HG02884 (cell line): ENCODE data around the gene LENG1.
"Not testable (repeated sequence)": the region's sequence is repeated elsewhere in the genome, so short reads cannot be mapped to it uniquely, and the experiment has no call there.

Source experiments
- ATAC-seq: cut with Tn5 transposase; IDR thresholded peaks from one replicate; pipeline ENCODE4 v1.9.1; 2021; ENCODE audit warnings: mild to moderate bottlenecking, moderate library complexity; ENCODE audit not compliant: unreplicated experiment

Gene LENG1

DNA sequence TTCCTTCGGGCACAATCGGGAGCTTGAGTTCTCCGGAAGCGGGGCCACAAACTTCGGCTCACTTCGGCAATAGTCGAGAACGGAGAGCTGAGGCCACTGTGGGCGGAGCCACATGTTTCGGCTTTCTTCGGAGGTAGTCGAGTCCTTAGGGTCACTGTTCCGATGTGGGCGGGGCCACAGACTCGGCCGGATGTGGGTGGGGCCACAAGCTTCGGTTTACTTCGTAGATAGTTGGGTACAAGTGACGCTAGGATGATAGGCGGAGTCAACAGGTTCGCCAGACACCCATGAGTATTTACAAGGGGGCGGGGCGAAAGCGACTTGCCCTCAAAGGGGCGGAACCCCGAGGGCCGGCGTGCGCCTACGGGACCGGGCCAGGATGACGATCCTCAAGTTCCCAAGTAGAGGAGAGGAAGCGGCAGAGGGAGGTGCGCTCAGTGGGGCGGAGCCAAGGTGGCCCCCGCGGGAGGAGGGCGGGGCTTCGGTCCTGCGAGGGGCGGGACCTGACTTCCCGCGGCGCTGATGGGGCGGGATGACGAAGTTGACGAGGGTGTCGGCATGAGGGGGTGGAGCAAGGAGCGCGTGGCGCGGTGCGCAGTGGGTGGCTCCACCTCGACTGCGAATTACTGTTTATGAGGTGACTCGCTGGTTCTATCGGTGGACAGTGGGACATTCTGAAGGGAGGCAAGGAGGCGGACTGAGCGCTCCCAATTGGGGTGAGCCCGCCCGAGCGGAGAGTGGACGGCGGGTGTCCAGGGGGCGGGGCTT is 30.4 kb upstream of the LENG1 start:
- peak; percentile 47 for ATAC-seq

DNA sequence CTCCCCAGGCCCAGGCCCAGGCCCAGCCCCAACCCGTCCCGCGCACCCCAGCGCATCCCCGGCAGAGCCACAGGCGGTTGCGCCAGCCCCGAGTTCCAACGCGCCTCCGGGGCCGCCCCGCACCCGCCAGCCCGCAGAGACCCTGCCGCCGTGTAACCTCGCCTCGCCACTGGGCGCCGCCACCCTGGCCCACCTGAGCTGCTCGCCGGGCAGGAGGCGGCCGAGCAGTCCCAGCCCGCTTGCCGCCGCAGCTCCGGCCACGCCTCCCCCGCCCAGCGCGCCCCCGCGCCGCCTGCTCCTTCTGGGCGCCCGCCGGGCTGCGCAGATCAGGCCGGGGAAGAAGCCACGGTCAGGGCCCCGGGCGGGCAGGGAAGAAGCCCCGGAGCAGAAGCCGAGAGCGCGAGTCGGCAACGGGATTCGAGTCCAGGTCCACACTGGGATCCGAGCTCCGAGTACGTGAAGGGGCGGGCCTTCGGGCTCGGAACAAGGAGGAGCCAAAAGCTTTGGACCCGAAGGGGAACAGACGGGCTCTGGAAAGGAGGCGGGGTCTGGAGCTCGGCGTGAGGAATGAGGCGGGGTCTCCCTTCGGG is 29.7 kb upstream of the LENG1 start, which contains the start of gene MBOAT7:
TSS of gene MBOAT7 (minus strand) at position 436 of the 590 bp plus-strand sequence. CDS start 1,072 bp downstream, outside the sequence.
- peak; percentile 14 for ATAC-seq

DNA sequence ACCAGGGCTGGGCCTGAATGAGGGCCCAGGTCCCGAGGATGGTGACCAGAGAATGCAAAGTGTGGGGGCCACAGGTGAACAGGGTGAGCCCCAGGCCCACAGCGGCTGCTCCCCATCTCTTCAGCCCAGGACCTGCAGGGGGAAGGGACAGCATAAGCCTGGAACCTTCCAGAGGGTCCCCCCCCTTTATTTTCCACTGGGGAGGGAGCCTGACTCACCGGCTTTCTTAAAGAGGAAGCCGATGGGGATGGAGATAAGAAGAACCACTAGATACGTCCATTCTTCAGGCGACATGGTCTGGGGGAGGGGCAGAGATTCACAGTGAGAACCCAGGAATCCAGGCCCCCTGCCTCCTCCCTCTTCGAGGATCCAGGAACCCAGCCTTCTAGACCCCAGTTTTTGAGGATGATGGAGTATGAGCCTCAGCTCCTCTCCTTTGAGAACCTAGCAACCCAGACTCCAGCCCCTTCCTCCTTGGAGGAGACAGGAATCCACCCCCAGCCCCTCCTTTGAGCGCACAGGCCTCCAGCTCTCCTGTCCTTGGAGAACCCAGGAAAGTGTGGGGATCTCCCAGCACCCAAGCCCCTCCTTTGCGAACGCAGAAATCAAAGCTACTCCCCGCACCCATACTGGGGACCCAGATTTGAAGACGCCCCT is 28.8 kb upstream of the LENG1 start:
- ATAC-seq, result no peak

- no peak for ATAC-seq
These were observed 27.4 kb upstream of the LENG1 start for GRCh38 chr19:54186934-54187381.

GRCh38 chr19:54186351-54186750 is 26.8 kb upstream of the LENG1 start:
- ATAC-seq, result no peak

DNA sequence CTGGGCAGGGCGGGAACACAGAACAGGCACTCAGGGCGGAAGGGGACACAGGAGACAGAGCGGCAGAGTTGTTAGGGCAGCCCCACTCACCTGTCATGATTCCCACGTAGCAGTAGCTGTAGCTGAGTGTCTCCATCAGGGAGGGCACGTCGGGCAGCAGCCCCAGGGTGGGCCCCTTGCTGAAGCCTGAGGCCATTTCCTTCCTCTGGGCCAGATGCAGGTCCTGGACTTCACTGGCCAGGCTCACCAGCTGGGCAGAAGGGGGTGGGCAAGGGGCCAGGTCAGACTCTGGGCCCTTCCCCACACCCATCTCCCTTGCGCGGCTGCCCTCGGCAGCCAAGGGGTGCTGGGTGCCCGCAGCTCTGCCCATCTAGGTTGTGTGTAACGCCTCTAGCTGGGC is 23.9 kb upstream of the LENG1 start:
- no peak for ATAC-seq

DNA sequence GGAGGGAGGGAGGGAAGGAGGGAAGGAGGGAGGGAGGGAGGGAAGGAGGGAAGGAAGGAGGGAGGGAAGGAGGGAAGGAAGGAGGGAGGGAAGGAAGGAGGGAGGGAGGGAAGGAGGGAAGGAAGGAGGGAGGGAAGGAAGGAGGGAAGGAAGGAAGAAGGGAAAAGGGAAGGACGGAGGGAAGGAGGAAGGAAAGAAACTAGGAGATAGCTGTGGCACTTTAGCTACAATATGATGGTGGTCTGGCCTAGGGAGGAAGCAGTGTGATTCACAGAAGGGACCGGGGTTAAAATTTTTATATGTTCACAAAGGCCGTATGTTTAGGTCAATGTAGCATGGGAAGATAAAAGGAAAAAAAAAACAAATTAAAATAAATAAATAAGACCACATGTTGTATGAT is 22.4 kb upstream of the LENG1 start:
- ATAC-seq, result not testable (repeated sequence)

DNA sequence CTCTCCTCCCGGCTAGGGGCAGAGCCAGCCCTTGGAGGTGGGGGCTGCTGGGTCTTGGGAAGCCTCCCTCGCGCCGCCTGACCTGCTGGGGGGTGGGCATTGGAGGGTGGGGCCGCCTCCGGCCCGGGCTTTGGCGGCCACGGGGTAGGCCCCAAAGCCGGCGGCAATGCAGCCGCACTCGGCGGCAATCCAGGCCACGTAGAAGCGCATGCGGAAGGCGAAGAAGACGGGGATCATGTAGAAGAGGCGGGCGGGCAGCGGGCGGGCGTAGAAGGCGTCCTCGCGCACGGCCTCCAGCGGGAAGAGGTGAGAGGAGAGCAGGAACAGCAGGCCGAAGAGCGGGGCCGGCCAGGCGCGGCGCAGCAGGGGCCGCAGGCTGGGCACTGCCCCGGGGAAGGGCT is 21.2 kb upstream of the LENG1 start:
- ATAC-seq, result no peak

DNA sequence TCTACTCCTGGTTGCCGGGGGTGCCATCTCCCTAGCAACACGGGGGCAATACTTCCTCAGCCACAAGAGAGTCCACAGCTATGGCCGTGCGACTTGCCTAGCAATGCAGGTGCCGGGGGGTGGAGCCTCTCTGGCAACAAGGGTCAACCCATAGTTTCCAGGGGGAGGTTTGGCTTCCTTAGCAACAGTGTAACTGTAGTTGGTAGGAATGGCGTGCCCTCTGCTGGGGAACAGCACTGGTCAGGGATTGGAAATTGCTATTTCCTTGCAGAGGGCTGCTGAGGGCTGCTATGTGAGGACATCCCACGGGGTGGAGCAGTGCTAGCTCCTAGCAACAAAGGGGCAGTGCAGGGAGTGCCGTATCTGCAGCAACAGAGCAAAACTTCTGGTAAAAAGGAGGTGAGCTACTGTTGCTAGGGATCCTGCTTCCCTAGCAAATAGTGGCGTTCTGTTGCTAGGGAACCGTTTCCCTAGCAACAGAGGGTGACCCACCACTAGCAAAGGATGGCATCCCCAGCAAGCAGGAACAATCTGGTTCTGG is 20.5 kb upstream of the LENG1 start:
- ATAC-seq, result no peak

DNA sequence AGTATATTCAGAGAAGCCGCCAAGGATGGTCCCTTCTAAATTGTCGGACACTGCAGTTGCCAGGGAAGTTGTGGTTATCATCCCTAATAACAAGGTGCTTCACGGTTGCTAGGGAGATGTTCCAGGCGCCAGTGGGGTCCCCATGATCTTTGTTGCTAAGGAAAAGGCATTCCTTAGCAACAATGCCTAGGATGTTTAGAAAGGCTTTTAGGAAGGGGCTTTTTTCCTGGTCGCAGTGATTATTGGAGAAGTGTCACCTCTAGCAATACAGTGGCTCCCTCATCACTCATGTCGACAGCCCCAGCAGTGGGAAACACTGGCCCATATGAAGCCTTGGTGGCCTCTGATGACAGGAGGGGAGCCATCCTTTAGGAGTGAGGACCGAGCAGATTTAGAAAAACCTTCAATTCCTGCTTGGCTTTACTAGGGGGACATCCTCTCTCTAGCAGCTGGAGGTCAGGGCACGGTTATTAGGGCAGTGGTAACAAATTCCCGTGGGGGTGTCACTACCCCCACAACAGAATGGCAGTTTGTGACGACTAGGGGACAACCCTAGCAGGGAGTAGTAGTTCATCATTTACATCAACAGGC is 19.8 kb upstream of the LENG1 start:
- ATAC-seq, result no peak

- no peak for ATAC-seq
These were observed 19.2 kb upstream of the LENG1 start for GRCh38 chr19:54178581-54179261.

DNA sequence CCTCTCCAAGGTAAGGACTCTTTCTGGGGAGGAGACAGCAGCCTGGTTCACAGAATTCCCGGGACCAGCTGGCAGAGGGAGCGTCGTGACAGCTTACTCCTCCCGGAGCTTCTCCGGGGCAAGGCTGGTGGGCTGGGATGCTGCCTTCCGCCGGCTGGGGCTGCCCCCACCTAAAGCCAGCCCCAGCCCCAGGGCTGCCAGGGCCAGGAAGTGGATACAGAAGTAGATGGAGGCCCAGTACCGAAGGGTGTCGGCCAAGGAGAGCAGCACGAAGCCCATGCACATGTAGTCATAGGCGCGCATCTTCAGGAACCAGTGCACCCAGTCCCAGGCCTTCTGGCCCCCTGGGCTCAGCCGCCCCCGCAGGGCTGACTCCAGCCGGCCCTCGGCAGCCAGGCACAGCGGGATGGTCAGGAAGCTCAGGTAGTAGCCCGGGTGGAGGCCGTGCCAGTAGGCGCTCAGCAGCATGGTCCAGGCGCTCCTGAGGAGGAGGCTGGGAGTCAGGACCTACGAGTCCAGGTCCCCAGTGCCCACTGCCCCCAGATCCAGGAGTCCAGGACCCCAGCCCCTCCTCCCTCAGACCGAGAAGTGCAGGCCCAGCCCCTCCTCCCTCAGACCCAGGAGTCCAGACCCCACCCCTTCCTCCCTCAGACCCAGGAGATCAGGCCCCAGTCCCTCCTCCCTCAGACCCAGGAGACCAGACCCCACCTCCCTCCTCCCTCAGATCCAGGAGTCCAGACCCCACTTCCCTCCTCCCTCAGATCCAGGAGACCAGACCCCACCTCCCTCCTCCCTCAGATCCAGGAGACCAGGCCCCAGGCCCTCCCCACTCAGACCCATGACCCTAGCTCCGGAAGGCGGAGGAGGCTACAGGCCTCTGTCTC is 14.7 kb upstream of the LENG1 start:
- no peak for ATAC-seq

GRCh38 chr19:54173359-54173699 is 13.8 kb upstream of the LENG1 start:
- ATAC-seq, result no peak

- no peak for ATAC-seq
These were observed 13.2 kb upstream of the LENG1 start, which contains the start of gene TMC4 for GRCh38 chr19:54172471-54173358. TSS of gene TMC4 (minus strand) at chr19:54173160. CDS start at chr19:54173117, 43 bp downstream.

- not testable (repeated sequence) for ATAC-seq
These were observed 12.4 kb upstream of the LENG1 start for GRCh38 chr19:54171736-54172431.

DNA sequence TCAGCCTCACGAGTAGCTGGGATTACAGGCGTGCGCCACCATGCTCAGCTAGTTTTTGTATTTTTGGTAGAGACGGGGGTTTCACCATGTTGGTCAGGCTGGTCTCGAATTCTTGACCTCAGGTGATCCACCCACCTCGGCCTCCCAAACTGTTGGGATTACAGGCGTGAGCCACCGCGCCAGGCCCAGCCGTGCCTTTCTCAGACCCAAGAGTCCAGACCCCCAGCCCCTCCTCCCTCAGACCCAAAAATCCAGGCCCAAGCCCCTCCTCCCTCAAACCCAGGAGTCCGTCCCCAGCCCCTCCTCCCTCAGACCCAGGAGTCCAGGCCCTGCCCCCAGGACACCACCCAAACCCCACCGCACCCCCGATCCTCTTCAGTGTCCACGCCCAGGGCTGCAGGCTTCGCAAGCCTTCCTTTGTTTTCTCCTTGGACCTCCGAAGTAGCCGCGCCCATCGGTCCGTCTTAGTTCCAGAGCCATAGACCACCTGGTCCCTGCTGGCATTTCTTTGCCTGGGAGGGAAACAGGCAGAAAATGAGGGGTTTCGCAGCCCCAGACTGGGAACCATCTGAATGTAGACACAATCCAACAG is 9.7 kb upstream of the LENG1 start:
- no peak for ATAC-seq

GRCh38 chr19:54168174-54168917 is 8.8 kb upstream of the LENG1 start:
- ATAC-seq, result no peak
